Measurements from ENCODE around the gene PCDHB9. TPM values are rescaled to one million over a fixed set of nuclear protein-coding genes. Genes with fewer than 3 reads are reported as not detected.
"Not testable (repeated sequence)": the region's sequence is repeated elsewhere in the genome, so short reads cannot be mapped to it uniquely, and the experiment has no call there.

PCDHB9 gene
- total and polyA plus RNA-seq, 4 experiments from 2014 or later, result 0.44 to 0.62 (median 0.44) TPM; not detected in 1

DNA sequence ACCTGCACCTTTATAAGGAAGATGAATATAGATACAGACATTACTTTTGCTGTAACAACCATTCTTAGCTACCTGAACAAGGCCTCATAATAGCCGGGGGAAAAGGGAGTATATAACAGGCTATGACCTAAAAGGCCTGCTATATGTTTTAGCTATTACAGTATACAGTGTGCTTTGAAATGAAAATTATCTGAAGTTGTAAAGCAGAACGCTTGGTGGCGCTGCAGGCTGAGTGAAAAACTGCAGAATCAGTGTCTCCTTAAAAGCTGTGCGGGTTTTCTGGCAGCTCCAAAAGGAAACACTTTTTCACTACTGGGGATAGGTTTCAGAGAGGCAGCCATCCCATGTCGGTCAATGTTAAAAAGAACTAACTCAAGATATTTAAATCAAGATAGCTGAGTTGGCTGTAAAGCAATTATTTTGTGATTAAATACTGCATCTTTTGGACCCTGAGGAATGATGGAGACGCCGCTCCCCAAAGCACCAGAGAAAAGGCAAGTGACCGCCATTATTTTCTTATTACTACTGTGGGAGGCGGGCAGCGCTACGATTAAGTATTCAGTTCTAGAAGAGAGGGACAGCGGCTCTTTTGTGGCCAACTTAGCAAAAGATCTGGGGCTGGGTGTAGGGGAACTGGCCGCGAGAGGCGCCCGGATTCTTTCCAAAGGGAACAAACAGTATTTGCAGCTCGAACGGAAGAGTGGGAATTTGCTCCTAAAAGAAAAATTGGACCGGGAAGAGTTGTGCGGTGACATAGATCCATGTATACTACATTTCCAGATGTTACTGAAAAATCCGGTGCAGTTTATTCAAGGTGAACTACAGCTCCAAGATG, 31.2 kb upstream of the PCDHB9 start:
- H3K4me3 Mint-ChIP-seq, result no peak overlapping the region
- peaks cover 1 to 3% of the 10 kb centered on the region in 2 donors for H3K36me3 Mint-ChIP-seq
- Histone ChIP-seq H3K27me3 (ENCODE audit: insufficient read depth, low read length) (no peaks in the 10 kb centered on the region), H3K4me3 (ENCODE audit: low read length in 2 of 2) (no peak overlapping the region), H3K36me3 (ENCODE audit: insufficient read depth, low read length) (no peaks in the 10 kb centered on the region), H3K9me3 (ENCODE audit: control insufficient read depth in 1 of 2, low read length in 2 of 2) (no peaks in the 10 kb centered on the region), H3K27ac (ENCODE audit: low read depth, low read length) (no peak overlapping the region), H3K4me1 (ENCODE audit: insufficient read depth, low read length) (no peaks in the 10 kb centered on the region)
- DNase-seq, result no peak
- CTCF ChIA-PET (ENCODE audit: partially characterized antibody), result no interaction called here
- H3K4me1 Mint-ChIP-seq, result peaks cover 0 to 2% (median 0%) of the 10 kb centered on the region in 4 donors
- H3K9me3 Mint-ChIP-seq, result peaks cover 0 to 53% (median 42%) of the 10 kb centered on the region in 8 donors
- POLR2A ChIA-PET (ENCODE audit: partially characterized antibody), result no interaction called here
- intact Hi-C loops (cut with micrococcal nuclease), result no loop called here
- H3K27ac Mint-ChIP-seq, result no peak overlapping the region
- peaks cover 24 to 27% of the 10 kb centered on the region in 2 donors for H3K27me3 Mint-ChIP-seq

DNA sequence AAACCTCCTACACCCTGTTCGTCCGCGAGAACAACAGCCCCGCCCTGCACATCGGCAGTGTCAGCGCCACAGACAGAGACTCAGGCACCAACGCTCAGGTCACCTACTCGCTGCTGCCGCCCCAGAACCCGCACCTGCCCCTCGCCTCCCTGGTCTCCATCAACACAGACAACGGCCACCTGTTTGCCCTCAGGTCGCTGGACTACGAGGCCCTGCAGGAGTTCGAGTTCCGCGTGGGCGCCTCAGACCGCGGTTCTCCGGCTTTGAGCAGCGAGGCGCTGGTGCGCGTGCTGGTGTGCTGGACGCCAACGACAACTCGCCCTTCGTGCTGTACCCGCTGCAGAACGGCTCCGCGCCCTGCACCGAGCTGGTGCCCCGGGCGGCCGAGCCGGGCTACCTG, 29.6 kb upstream of the PCDHB9 start:
- H3K4me3 ChIP-seq (ENCODE audit: low read length in 2 of 2); H3K9me3 ChIP-seq (ENCODE audit: control insufficient read depth in 1 of 2, low read length in 2 of 2); DNase-seq; H3K36me3 ChIP-seq (ENCODE audit: insufficient read depth, low read length); H3K27ac Mint-ChIP-seq; H3K27ac ChIP-seq (ENCODE audit: low read depth, low read length); CTCF ChIA-PET (ENCODE audit: partially characterized antibody); H3K4me3 Mint-ChIP-seq; intact Hi-C loops (cut with micrococcal nuclease); H3K36me3 Mint-ChIP-seq; H3K27me3 ChIP-seq (ENCODE audit: insufficient read depth, low read length); H3K4me1 Mint-ChIP-seq; H3K4me1 ChIP-seq (ENCODE audit: insufficient read depth, low read length); POLR2A ChIA-PET (ENCODE audit: partially characterized antibody): not testable (repeated sequence)
- Mint-ChIP-seq H3K9me3 (peaks cover 2 to 44% (median 33%) of the 10 kb centered on the region in 8 donors), H3K27me3 (peaks cover 19 to 26% of the 10 kb centered on the region in 2 donors)

DNA sequence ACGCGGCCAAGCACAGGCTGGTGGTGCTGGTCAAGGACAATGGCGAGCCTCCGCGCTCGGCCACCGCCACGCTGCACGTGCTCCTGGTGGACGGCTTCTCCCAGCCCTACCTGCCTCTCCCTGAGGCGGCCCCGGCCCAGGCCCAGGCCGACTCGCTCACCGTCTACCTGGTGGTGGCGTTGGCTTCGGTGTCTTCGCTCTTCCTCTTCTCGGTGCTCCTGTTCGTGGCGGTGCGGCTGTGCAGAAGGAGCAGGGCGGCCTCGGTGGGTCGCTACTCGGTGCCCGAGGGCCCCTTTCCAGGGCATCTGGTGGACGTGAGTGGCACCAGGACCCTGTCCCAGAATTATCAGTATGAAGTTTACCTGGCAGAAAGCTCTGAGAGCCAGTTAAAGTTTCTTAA, 29.1 kb upstream of the PCDHB9 start:
- H3K4me3 ChIP-seq (ENCODE audit: low read length in 2 of 2); H3K4me1 Mint-ChIP-seq; DNase-seq; H3K4me1 ChIP-seq (ENCODE audit: insufficient read depth, low read length); intact Hi-C loops (cut with micrococcal nuclease); H3K36me3 Mint-ChIP-seq; H3K27ac Mint-ChIP-seq; POLR2A ChIA-PET (ENCODE audit: partially characterized antibody); H3K9me3 ChIP-seq (ENCODE audit: control insufficient read depth in 1 of 2, low read length in 2 of 2); H3K27ac ChIP-seq (ENCODE audit: low read depth, low read length); CTCF ChIA-PET (ENCODE audit: partially characterized antibody); H3K4me3 Mint-ChIP-seq; H3K36me3 ChIP-seq (ENCODE audit: insufficient read depth, low read length); H3K27me3 ChIP-seq (ENCODE audit: insufficient read depth, low read length): not testable (repeated sequence)
- peaks cover 2 to 41% (median 32%) of the 10 kb centered on the region in 8 donors for H3K9me3 Mint-ChIP-seq
- H3K27me3 Mint-ChIP-seq, result peaks cover 19 to 26% of the 10 kb centered on the region in 2 donors

DNA sequence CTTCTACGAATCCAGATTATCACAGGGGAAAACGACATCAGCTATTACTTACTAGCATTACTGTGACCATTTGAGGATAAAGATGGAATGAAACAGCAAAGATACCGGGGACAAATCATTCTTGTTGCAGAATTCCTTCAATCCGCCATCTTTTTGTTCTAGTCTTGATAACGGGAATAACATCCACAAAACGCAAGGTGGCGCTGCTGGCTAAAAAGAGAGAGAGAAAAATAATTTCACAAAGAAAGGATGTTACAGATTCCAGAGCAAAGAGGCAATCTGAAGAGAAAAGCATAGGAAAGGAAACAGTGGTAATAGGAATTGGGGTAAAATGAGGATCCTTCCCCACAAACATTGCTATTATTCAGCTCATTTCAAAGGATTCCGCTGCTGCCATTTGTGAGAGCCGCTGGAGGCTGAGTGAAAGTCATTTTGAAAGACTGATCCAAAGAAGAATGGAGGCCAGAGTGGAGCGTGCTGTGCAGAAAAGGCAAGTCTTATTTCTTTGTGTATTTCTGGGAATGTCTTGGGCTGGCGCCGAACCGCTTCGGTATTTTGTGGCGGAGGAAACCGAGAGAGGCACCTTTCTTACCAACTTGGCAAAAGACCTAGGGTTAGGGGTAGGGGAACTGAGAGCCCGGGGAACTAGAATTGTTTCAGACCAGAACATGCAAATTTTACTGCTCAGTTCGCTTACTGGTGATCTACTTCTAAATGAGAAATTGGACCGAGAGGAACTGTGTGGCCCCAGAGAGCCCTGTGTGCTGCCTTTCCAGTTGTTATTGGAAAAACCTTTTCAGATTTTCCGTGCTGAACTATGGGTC, 14.4 kb upstream of the PCDHB9 start, which contains the start of gene PCDHB7:
PCDHB7 (plus strand) TSS at position 264 of the 824 bp plus-strand sequence; CDS start at position 456, 192 bp downstream.
- Mint-ChIP-seq H3K4me1 (peaks cover 0 to 10% (median 3%) of the 10 kb centered on the region in 4 donors), H3K27me3 (peaks cover 24 to 33% of the 10 kb centered on the region in 2 donors), H3K36me3 (peaks cover 0 to 4% of the 10 kb centered on the region in 2 donors), H3K4me3 (peak within 1 kb of the TSS in 3 of 8 donors; percentile 14 to 35 (median 16)), H3K9me3 (peaks cover 0 to 33% (median 13%) of the 10 kb centered on the region in 8 donors), H3K27ac (no peak within 1 kb of the TSS)
- DNase-seq, result peak in 2 of 5 donors; percentile 6 to 23
- Histone ChIP-seq H3K4me1 (ENCODE audit: insufficient read depth, low read length) (no peaks in the 10 kb centered on the region), H3K27ac (ENCODE audit: low read depth, low read length) (no peak within 1 kb of the TSS), H3K27me3 (ENCODE audit: insufficient read depth, low read length) (no peaks in the 10 kb centered on the region), H3K9me3 (ENCODE audit: control insufficient read depth in 1 of 2, low read length in 2 of 2) (no peaks in the 10 kb centered on the region), H3K36me3 (ENCODE audit: insufficient read depth, low read length) (no peaks in the 10 kb centered on the region), H3K4me3 (ENCODE audit: low read length in 2 of 2) (no peak within 1 kb of the TSS)
- CTCF ChIA-PET (ENCODE audit: partially characterized antibody), result no interaction called here
- POLR2A ChIA-PET (ENCODE audit: partially characterized antibody), result no interaction called here
- intact Hi-C loops (cut with micrococcal nuclease), result loop anchor here (1.0 kb wide), 1 partner anchor 392 kb away; no protein-coding TSS in a partner anchor

DNA sequence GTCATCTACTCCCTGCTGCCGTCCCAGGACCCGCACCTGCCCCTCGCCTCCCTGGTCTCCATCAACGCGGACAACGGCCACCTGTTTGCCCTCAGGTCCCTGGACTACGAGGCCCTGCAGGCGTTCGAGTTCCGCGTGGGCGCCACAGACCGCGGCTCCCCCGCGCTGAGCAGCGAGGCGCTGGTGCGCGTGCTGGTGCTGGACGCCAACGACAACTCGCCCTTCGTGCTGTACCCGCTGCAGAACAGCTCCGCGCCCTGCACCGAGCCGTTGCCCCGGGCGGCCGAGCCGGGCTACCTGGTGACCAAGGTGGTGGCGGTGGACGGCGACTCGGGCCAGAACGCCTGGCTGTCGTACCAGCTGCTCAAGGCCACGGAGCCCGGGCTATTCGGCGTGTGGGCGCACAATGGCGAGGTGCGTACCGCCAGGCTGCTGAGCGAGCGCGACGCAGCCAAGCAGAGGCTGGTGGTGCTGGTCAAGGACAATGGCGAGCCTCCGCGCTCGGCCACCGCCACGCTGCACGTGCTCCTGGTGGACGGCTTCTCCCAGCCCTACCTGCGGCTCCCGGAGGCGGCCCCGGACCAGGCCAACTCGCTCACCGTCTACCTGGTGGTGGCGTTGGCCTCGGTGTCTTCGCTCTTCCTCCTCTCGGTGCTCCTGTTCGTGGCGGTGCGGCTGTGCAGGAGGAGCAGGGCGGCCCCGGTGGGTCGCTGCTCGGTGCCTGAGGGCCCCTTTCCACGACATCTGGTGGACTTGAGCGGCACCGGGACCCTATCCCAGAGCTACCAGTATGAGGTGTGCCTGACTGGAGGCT, 12.5 kb upstream of the PCDHB9 start:
- H3K27ac Mint-ChIP-seq; H3K4me3 Mint-ChIP-seq; CTCF ChIA-PET (ENCODE audit: partially characterized antibody); H3K27me3 ChIP-seq (ENCODE audit: insufficient read depth, low read length); intact Hi-C loops (cut with micrococcal nuclease); DNase-seq; H3K36me3 ChIP-seq (ENCODE audit: insufficient read depth, low read length); H3K9me3 ChIP-seq (ENCODE audit: control insufficient read depth in 1 of 2, low read length in 2 of 2); H3K36me3 Mint-ChIP-seq; H3K4me3 ChIP-seq (ENCODE audit: low read length in 2 of 2); POLR2A ChIA-PET (ENCODE audit: partially characterized antibody); H3K27ac ChIP-seq (ENCODE audit: low read depth, low read length); H3K4me1 ChIP-seq (ENCODE audit: insufficient read depth, low read length): not testable (repeated sequence)
- Mint-ChIP-seq H3K9me3 (peaks cover 0 to 28% (median 13%) of the 10 kb centered on the region in 8 donors), H3K4me1 (peaks cover 0 to 10% (median 3%) of the 10 kb centered on the region in 4 donors), H3K27me3 (peaks cover 18 to 22% of the 10 kb centered on the region in 2 donors)

DNA sequence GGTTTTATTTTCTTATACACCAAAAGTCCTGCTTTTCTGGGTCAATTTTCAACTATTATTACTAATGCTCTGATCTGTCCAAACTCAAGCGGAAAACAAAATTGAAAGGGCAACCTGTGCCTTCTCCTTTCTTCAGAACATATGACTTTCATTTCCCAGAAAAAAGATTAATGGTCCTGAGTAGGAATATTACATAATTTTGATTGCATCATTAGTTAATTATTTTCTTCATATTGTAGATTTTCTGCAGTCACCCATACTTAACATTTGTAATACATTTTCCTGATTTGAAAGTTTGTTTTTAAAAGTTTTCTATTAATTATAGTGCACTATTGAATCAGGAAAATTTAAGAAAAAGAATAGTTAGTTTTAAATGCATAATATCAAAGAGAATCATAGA, 11.0 kb upstream of the PCDHB9 start:
- Mint-ChIP-seq H3K27ac (no peak overlapping the region), H3K9me3 (peaks cover 0 to 27% (median 15%) of the 10 kb centered on the region in 8 donors), H3K4me1 (peaks cover 0 to 10% (median 3%) of the 10 kb centered on the region in 4 donors), H3K27me3 (peaks cover 16 to 21% of the 10 kb centered on the region in 2 donors), H3K36me3 (peaks cover 0 to 4% of the 10 kb centered on the region in 2 donors), H3K4me3 (no peak overlapping the region)
- Histone ChIP-seq H3K36me3 (ENCODE audit: insufficient read depth, low read length) (no peaks in the 10 kb centered on the region), H3K27ac (ENCODE audit: low read depth, low read length) (no peak overlapping the region), H3K27me3 (ENCODE audit: insufficient read depth, low read length) (no peaks in the 10 kb centered on the region), H3K4me1 (ENCODE audit: insufficient read depth, low read length) (no peaks in the 10 kb centered on the region), H3K4me3 (ENCODE audit: low read length in 2 of 2) (no peak overlapping the region), H3K9me3 (ENCODE audit: control insufficient read depth in 1 of 2, low read length in 2 of 2) (no peaks in the 10 kb centered on the region)
- no peak for DNase-seq
- intact Hi-C loops (cut with micrococcal nuclease), result no loop called here
- CTCF ChIA-PET (ENCODE audit: partially characterized antibody), result no interaction called here
- POLR2A ChIA-PET (ENCODE audit: partially characterized antibody), result no interaction called here
